Suprapubic skin (tissue), 4 donors: ENCODE data around the gene ZNF134. TPM values are rescaled to one million over a fixed set of nuclear protein-coding genes. Genes with fewer than 3 reads are reported as not detected.

ENCODE experiments used
- DNase-seq, 2 donors: peaks; one replicate each; pipeline ENCODE4 v3.0.0-alpha.2; 2019; ENCODE audit warnings: low spot score in 2 of 2
- H3K27ac ChIP-seq: fragments of 200-600 bp; sonication (generic); one replicate; pipeline ENCODE4 v1.5.1; 2019
- H3K27me3 ChIP-seq: fragments of 200-600 bp; sonication (generic); one replicate; pipeline ENCODE4 v1.5.1; 2019
- H3K36me3 ChIP-seq: fragments of 200-600 bp; sonication (generic); one replicate; pipeline ENCODE4 v1.5.1; 2019
- H3K4me1 ChIP-seq: fragments of 200-600 bp; sonication (generic); one replicate; pipeline ENCODE4 v1.5.1; 2019
- H3K4me3 ChIP-seq: fragments of 200-600 bp; sonication (generic); one replicate; pipeline ENCODE4 v1.5.1; 2019; ENCODE audit warnings: mild to moderate bottlenecking
- H3K9me3 ChIP-seq: fragments of 200-600 bp; sonication (generic); one replicate; pipeline ENCODE4 v1.5.1; 2019
- CTCF ChIP-seq, 2 donors: fragments of 200-600 bp in 1 of 2; fragments of 450-650 bp in 1 of 2; sonication (generic) in 1 of 2; IDR thresholded peaks; one replicate each; pipeline ENCODE4 v1.5.1; 2016 to 2019; ENCODE audit warnings: antibody characterized with exemption in 2 of 2, mild to moderate bottlenecking in 1 of 2, moderate library complexity in 1 of 2
- EP300 ChIP-seq: sonication (generic); formaldehyde crosslinking; IDR thresholded peaks from one replicate; pipeline ENCODE4 v1.6.1; 2017; ENCODE audit warnings: antibody characterized with exemption
- POLR2A ChIP-seq, 2 donors: fragments of 450-650 bp; IDR thresholded peaks; one replicate each; pipeline ENCODE4 v1.6.1; 2017; ENCODE audit warnings: antibody characterized with exemption in 2 of 2, mild to moderate bottlenecking in 2 of 2, moderate library complexity in 2 of 2
- POLR2AphosphoS5 ChIP-seq, 3 donors: sonication (generic); formaldehyde crosslinking; IDR thresholded peaks; one replicate each; pipeline ENCODE4 v1.6.1; 2017; ENCODE audit warnings: antibody characterized with exemption in 3 of 3
- WGBS: methylation state at CpG from one replicate; pipeline ENCODE4 v1.1.5; 2018; 5-methylcytosine and 5-hydroxymethylcytosine counted together
- total RNA-seq, 4 donors: library from RNA; depleted of rRNA; stranded (reverse); fragments of >200 nt; gene quantifications; one replicate each; pipeline ENCODE4 v1.1.0, GENCODE V29; 2016

The ZNF134 gene
- total RNA-seq = 10 to 100 TPM; 15.8 to 35.0 (median 21.5) TPM

- H3K36me3 ChIP-seq = peaks cover 36% of the 10 kb centered on the region
- H3K4me3 ChIP-seq = peak within 1 kb of the TSS; percentile 98
- peaks cover 4% of the 10 kb centered on the region for H3K4me1 ChIP-seq
- peak in 1 of 2 donors; percentile 19 for TF ChIP-seq POLR2A (IDR thresholded peaks at IDR 0.05)
- no peak for TF ChIP-seq CTCF (IDR thresholded peaks at IDR 0.05)
- peak in 1 of 3 donors; percentile 40 for TF ChIP-seq POLR2AphosphoS5 (IDR thresholded peaks at IDR 0.05)
- no peak for TF ChIP-seq EP300
- H3K9me3 ChIP-seq = peaks cover 40% of the 10 kb centered on the region
- 4% methylated on average over 25 of the region's 64 CpGs for WGBS
- H3K27me3 ChIP-seq = no peaks in the 10 kb centered on the region
- peak; percentile 92 to 93 for DNase-seq
- H3K27ac ChIP-seq = peak within 1 kb of the TSS; percentile 72
These were observed at the start of gene ZNF134 for GRCh38 chr19:57613941-57614743. ZNF134 (plus strand) TSS chr19:57614242; CDS start chr19:57619469, 5,227 bp downstream.

GRCh38 chr19:57566396-57567265 lies 47.4 kb upstream of the ZNF134 start:
- peaks cover 77% of the 10 kb centered on the region for H3K9me3 ChIP-seq

GRCh38 chr19:57570707-57571106 lies 43.3 kb upstream of the ZNF134 start:
- TF ChIP-seq EP300 (no peak), POLR2AphosphoS5 (IDR thresholded peaks at IDR 0.05) (no peak), POLR2A (IDR thresholded peaks at IDR 0.05) (no peak), CTCF (IDR thresholded peaks at IDR 0.05) (no peak)
- Histone ChIP-seq H3K9me3 (peaks cover 96% of the 10 kb centered on the region), H3K4me1 (no peaks in the 10 kb centered on the region), H3K27me3 (no peaks in the 10 kb centered on the region), H3K27ac (no peak overlapping the region), H3K4me3 (no peak overlapping the region), H3K36me3 (peaks cover 41% of the 10 kb centered on the region)
- no peak for DNase-seq

More at GRCh38 chr19:57566396-57567265, 47.4 kb upstream of the ZNF134 start:
- 64% methylated on average over 7 of the region's 7 CpGs for WGBS
- H3K4me3 ChIP-seq = no peak overlapping the region
- H3K4me1 ChIP-seq = no peaks in the 10 kb centered on the region
- no peak for DNase-seq
- TF ChIP-seq POLR2A (IDR thresholded peaks at IDR 0.05) (no peak), POLR2AphosphoS5 (IDR thresholded peaks at IDR 0.05) (no peak), EP300 (no peak), CTCF (IDR thresholded peaks at IDR 0.05) (no peak)
- no peaks in the 10 kb centered on the region for H3K27me3 ChIP-seq
- H3K36me3 ChIP-seq = peaks cover under 1% of the 10 kb centered on the region
- no peak overlapping the region for H3K27ac ChIP-seq

- H3K36me3 ChIP-seq = peaks cover 53% of the 10 kb centered on the region
- H3K4me3 ChIP-seq = no peak overlapping the region
- peaks cover 90% of the 10 kb centered on the region for H3K9me3 ChIP-seq
- H3K27ac ChIP-seq = no peak overlapping the region
- no peaks in the 10 kb centered on the region for H3K4me1 ChIP-seq
- WGBS = 100% methylated on average over 3 of the region's 3 CpGs
- DNase-seq = no peak
- H3K27me3 ChIP-seq = no peaks in the 10 kb centered on the region
- TF ChIP-seq CTCF (IDR thresholded peaks at IDR 0.05) (no peak), POLR2A (IDR thresholded peaks at IDR 0.05) (no peak), EP300 (no peak), POLR2AphosphoS5 (IDR thresholded peaks at IDR 0.05) (no peak)
These were observed 41.6 kb upstream of the ZNF134 start for GRCh38 chr19:57572415-57572947.
